ENCODE results near the gene POLR2L. TPM values are rescaled to one million over a fixed set of nuclear protein-coding genes. Genes with fewer than 3 reads are reported as not detected.

POLR2L gene
- total RNA-seq, 4 donors from 2014 or later: 45.6 to 90.3 (median 64.7) TPM

GRCh38 chr11:875203-875602 is 32.9 kb upstream of the POLR2L start:
- no peak for DNase-seq
- TF ChIP-seq POLR2A (IDR thresholded peaks at IDR 0.05) (no peak), CTCF (IDR thresholded peaks at IDR 0.05) (no peak)
- Histone ChIP-seq H3K4me1 (peaks cover 0 to 6% (median 0%) of the 10 kb centered on the region in 3 donors), H3K9me3 (no peaks in the 10 kb centered on the region), H3K36me3 (peaks cover 0 to 49% (median 4%) of the 10 kb centered on the region in 3 donors), H3K4me3 (no peak overlapping the region), H3K27me3 (no peaks in the 10 kb centered on the region), H3K27ac (no peak overlapping the region)
- intact Hi-C loops (cut with DNase I): no loop called here
- WGBS, 2 donors: 90% methylated on average over 8 of the region's 16 CpGs; no CpG with 5 or more reads in 1 of the 2 donors

GRCh38 chr11:873706-874105 is 31.4 kb upstream of the POLR2L start:
- no peak overlapping the region for H3K4me3 ChIP-seq
- TF ChIP-seq CTCF (IDR thresholded peaks at IDR 0.05): no peak
- H3K9me3 ChIP-seq: no peaks in the 10 kb centered on the region
- intact Hi-C loops (cut with DNase I): no loop called here
- H3K4me1 ChIP-seq: peaks cover 0 to 6% (median 0%) of the 10 kb centered on the region in 3 donors
- no peak overlapping the region for H3K27ac ChIP-seq
- H3K36me3 ChIP-seq: peaks cover 0 to 46% (median 0%) of the 10 kb centered on the region in 3 donors
- no peaks in the 10 kb centered on the region for H3K27me3 ChIP-seq
- 55 to 78% methylated on average over 11 of the region's 12 CpGs for WGBS, 2 donors
- DNase-seq: no peak

- no peaks in the 10 kb centered on the region for H3K27me3 ChIP-seq
- no peak overlapping the region for H3K27ac ChIP-seq
- DNase-seq: no peak
- H3K4me3 ChIP-seq: no peak overlapping the region
- intact Hi-C loops (cut with DNase I): no loop called here
- WGBS, 2 donors: 81 to 100% methylated on average over 1 to 3 of the region's 9 CpGs
- no peak for TF ChIP-seq POLR2A (IDR thresholded peaks at IDR 0.05)
- no peak for TF ChIP-seq CTCF (IDR thresholded peaks at IDR 0.05)
- H3K4me1 ChIP-seq: peaks cover 0 to 6% (median 0%) of the 10 kb centered on the region in 3 donors
- no peaks in the 10 kb centered on the region for H3K9me3 ChIP-seq
- peaks cover 0 to 37% (median 0%) of the 10 kb centered on the region in 3 donors for H3K36me3 ChIP-seq
Observed at GRCh38 chr11:872799-873198, 30.5 kb upstream of the POLR2L start.

- 24 to 67% methylated on average over 2 to 5 of the region's 9 CpGs for WGBS, 2 donors
- DNase-seq: no peak
- Histone ChIP-seq H3K27me3 (no peaks in the 10 kb centered on the region), H3K4me3 (no peak overlapping the region), H3K36me3 (peaks cover 0 to 45% (median 0%) of the 10 kb centered on the region in 3 donors), H3K9me3 (no peaks in the 10 kb centered on the region), H3K27ac (no peak overlapping the region), H3K4me1 (peaks cover 0 to under 1% (median 0%) of the 10 kb centered on the region in 3 donors)
- intact Hi-C loops (cut with DNase I): no loop called here
- TF ChIP-seq CTCF (IDR thresholded peaks at IDR 0.05) (no peak), POLR2A (IDR thresholded peaks at IDR 0.05) (no peak)
Observed at GRCh38 chr11:871472-871871, 29.1 kb upstream of the POLR2L start.

GRCh38 chr11:870418-870817 is 28.1 kb upstream of the POLR2L start:
- DNase-seq: no peak
- intact Hi-C loops (cut with DNase I): no loop called here
- no peak for TF ChIP-seq POLR2A (IDR thresholded peaks at IDR 0.05)
- no peak for TF ChIP-seq CTCF (IDR thresholded peaks at IDR 0.05)
- Histone ChIP-seq H3K9me3 (no peaks in the 10 kb centered on the region), H3K27ac (no peak overlapping the region), H3K4me3 (no peak overlapping the region), H3K27me3 (no peaks in the 10 kb centered on the region), H3K36me3 (peaks cover 0 to 46% (median 0%) of the 10 kb centered on the region in 3 donors), H3K4me1 (no peaks in the 10 kb centered on the region)
- WGBS, 2 donors: 0% methylated on average over 1 of the region's 8 CpGs; no CpG with 5 or more reads in 1 of the 2 donors
